ENCODE measurements around the gene COBLL1. TPM values are rescaled to one million over a fixed set of nuclear protein-coding genes. Genes with fewer than 3 reads are reported as not detected.

The COBLL1 gene
- total RNA-seq, 1 donor from 2014 or later, result 10.5 TPM

DNA sequence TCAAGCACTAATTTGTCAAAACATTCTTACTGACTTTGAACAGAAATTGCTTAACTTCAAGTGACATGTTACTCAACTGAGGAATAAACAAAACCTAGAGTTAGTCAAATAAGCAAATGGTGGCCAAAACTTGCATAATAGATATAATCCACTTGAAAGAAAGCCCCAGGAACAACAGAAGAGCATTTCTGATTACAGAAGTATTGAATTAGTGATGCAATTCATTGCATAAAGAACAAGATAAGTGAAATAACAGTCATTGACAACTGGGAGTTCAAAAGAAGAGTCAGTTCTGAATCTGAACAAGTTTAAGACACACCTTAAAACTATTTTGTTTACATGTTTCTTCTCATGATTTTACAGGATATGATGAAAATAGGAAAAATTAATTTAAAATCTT is 30.8 kb downstream of the COBLL1 start:
- no peaks in the 10 kb centered on the region for H3K36me3 ChIP-seq (ENCODE audit: control insufficient read depth, insufficient read depth, low read length)
- FAIRE-seq (no peak), DNase-seq (ENCODE audit: low read depth) (peak; percentile 51)
- H3K27me3 ChIP-seq (ENCODE audit: control insufficient read depth, insufficient read depth, low read length), result no peaks in the 10 kb centered on the region
- TF ChIP-seq, protein P1, sequence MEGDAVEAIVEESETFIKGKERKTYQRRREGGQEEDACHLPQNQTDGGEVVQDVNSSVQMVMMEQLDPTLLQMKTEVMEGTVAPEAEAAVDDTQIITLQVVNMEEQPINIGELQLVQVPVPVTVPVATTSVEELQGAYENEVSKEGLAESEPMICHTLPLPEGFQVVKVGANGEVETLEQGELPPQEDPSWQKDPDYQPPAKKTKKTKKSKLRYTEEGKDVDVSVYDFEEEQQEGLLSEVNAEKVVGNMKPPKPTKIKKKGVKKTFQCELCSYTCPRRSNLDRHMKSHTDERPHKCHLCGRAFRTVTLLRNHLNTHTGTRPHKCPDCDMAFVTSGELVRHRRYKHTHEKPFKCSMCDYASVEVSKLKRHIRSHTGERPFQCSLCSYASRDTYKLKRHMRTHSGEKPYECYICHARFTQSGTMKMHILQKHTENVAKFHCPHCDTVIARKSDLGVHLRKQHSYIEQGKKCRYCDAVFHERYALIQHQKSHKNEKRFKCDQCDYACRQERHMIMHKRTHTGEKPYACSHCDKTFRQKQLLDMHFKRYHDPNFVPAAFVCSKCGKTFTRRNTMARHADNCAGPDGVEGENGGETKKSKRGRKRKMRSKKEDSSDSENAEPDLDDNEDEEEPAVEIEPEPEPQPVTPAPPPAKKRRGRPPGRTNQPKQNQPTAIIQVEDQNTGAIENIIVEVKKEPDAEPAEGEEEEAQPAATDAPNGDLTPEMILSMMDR (IDR thresholded peaks at IDR 0.05; ENCODE audit: insufficient read depth, low read length, severe bottlenecking), result no peak
- H3K4me3 ChIP-seq (ENCODE audit: low read depth, low read length), result no peak overlapping the region

DNA sequence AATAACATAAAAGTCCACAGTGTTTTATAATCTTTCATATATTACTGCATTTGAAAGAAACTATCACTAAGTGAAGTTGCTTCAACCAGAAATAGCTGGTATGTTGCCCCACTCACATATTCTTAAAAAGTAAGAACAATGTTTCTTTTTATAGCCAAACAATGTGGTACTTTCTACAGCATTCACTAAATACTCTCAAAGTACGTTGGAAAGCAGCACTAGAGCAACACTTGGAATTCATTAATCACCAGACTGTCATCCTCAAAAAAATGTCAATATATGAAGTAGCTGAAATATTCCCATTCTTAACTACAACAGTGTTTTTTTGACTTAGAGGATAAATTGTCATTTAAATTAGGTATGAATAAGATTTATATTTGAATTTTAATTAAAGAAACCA is 32.8 kb downstream of the COBLL1 start:
- FAIRE-seq (no peak), DNase-seq (ENCODE audit: low read depth) (no peak)
- TF ChIP-seq, protein P1 (IDR thresholded peaks at IDR 0.05; ENCODE audit: insufficient read depth, low read length, severe bottlenecking), result no peak
- Histone ChIP-seq H3K27me3 (ENCODE audit: control insufficient read depth, insufficient read depth, low read length) (no peaks in the 10 kb centered on the region), H3K36me3 (ENCODE audit: control insufficient read depth, insufficient read depth, low read length) (no peaks in the 10 kb centered on the region), H3K4me3 (ENCODE audit: low read depth, low read length) (no peak overlapping the region)

DNA sequence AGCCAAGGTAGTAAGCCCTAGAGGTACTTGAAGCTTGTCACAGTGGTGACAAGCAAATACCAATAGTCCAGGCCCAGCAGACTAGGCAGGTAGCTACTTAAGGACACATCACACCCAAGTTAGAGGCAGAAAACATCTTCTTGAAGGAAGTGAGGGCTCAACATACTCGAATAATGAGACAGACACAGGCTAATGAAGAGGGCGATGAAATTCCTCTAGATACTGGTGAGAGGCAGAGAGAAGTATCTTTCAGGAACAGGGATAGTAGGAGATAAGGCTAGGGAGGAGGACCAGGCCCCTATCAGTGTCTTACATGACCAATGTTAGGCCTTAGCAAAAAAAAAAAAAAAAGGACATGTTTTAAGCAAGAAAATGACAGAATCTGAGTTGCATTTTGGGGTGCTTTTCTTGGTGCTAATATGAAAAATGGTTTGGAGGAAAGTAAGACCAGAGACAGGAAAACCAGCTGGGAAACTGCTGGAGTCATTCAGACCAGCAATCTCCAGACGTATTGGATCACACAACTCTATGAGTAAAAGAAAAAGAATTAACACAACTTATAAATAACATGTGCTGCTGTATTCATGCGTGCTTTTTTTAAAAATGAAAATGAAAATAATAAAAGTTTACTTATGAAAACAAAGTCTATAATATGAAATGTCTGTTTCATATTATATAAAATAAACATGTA is 37.7 kb downstream of the COBLL1 start:
- TF ChIP-seq, protein P1 (IDR thresholded peaks at IDR 0.05; ENCODE audit: insufficient read depth, low read length, severe bottlenecking), result no peak
- no peak overlapping the region for H3K4me3 ChIP-seq (ENCODE audit: low read depth, low read length)
- no peak for FAIRE-seq
- no peaks in the 10 kb centered on the region for H3K36me3 ChIP-seq (ENCODE audit: control insufficient read depth, insufficient read depth, low read length)
- no peak for DNase-seq (ENCODE audit: low read depth)
- no peaks in the 10 kb centered on the region for H3K27me3 ChIP-seq (ENCODE audit: control insufficient read depth, insufficient read depth, low read length)

DNA sequence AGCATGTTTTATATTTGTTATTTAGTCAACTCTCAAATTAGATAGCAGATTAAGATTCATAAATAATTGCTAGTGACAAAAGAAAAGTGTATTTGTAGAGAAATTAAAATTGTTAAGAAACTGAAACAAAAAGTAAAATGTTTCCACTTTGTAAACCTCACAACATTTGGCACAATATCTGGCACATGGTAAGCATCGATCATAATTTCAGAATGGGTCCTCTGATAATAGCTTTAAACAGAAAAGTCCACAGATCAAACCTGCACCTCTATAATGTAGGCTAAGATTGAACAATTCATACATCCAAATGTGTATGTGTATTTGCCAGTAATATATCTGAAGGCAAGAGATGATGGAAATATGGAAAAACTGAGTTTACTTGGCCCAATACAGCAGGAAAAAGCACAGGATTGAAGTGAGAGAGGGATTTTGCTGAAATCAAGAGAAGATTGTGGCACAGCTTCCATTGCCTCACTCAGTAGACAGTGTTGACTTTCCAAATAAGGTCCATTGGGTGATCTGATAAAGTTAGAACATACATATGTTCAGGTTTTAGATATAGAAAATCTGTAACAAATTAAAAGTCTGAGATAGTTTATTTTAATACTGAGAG is 39.4 kb downstream of the COBLL1 start:
- TF ChIP-seq, protein P1 (IDR thresholded peaks at IDR 0.05; ENCODE audit: insufficient read depth, low read length, severe bottlenecking), result no peak
- Histone ChIP-seq H3K4me3 (ENCODE audit: low read depth, low read length) (no peak overlapping the region), H3K36me3 (ENCODE audit: control insufficient read depth, insufficient read depth, low read length) (no peaks in the 10 kb centered on the region), H3K27me3 (ENCODE audit: control insufficient read depth, insufficient read depth, low read length) (no peaks in the 10 kb centered on the region)
- no peak for DNase-seq (ENCODE audit: low read depth)
- FAIRE-seq, result no peak

DNA sequence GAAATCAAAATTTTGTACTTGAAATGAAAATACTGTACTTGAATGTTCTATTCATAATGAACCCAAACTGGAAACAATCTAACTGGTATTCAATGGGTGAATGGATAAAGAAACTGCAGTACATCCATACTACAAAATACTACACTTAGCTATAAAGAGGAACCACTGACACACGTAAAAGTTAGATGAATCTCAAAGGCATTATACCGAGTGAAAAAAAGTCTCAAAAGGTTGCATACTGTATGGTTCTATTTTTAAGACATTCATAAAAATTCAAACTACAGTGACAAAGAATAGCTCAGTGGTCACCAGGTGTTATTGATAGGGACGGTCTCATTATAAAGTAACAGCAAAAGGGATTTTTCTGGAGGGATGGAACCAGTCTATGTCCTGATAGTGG is 41.1 kb downstream of the COBLL1 start:
- FAIRE-seq, result no peak
- H3K27me3 ChIP-seq (ENCODE audit: control insufficient read depth, insufficient read depth, low read length), result no peaks in the 10 kb centered on the region
- no peak overlapping the region for H3K4me3 ChIP-seq (ENCODE audit: low read depth, low read length)
- no peaks in the 10 kb centered on the region for H3K36me3 ChIP-seq (ENCODE audit: control insufficient read depth, insufficient read depth, low read length)
- DNase-seq (ENCODE audit: low read depth), result no peak
- TF ChIP-seq, protein P1 (IDR thresholded peaks at IDR 0.05; ENCODE audit: insufficient read depth, low read length, severe bottlenecking), result no peak
